GM08714 (cell line): ENCODE data around the gene PIP5KL1.

Experiments
- H3K4me3 ChIP-seq: fragments of 200-500 bp; sonication (Bioruptor generic); 2 replicates; pipeline ENCODE4 v1.5.1; 2014; ENCODE audit warnings: mild to moderate bottlenecking, low read length, inconsistent platforms
- ZNF274 ChIP-seq: IDR thresholded peaks from 2 replicates; pipeline ENCODE4 v1.6.1; 2012; ENCODE audit warnings: mild to moderate bottlenecking, low read depth, low read length

Gene PIP5KL1

DNA sequence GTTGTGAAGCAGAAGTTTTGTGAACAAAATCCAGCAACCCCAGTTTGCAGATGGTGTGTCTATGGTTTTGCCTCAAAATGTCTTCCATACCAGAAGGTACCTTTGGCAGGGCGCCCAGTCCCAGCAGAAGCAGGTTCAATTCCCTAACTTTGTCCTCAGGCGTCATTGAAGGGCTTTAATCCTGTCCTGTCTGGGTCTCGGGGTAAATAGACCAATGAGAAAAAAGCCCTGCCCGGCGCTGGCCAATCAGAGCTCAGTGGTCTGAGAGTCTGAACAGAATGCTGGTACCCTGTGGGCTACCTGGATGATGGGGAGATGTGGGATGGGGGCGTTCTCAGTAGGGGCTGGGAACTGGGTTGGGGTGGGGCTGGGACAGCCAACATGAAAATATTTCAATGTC, 7.5 kb downstream of the PIP5KL1 start:
- no peak overlapping the region for H3K4me3 ChIP-seq
- no peak for TF ChIP-seq ZNF274

DNA sequence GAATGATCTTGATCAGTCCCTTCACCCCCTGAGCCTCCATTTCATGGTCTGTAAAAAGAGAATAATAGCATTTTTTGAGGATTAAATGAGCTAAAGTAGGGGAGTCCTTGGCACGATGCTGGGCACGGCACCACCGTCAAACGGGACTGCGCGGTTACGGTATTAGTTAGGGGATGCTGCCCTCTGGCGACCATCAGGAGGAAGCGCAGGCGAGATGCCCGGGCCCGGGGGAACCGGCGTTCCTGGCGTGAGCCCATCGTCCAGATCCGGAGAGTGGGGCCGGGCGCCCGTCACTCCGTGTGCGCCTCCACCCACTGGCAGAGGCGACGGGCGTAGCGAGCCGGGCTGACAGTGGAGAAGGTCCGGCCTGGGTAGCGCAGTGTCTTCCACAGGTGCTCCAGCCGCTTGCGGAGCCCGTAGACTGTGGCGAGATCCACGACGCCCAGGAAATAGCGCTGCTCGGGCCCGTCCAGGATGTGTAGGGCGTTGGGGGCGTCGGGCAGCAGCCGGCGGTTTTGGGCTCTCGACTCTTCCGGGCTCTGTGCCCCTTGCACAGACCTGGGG, 8.9 kb downstream of the PIP5KL1 start:
- H3K4me3 ChIP-seq = no peak overlapping the region

DNA sequence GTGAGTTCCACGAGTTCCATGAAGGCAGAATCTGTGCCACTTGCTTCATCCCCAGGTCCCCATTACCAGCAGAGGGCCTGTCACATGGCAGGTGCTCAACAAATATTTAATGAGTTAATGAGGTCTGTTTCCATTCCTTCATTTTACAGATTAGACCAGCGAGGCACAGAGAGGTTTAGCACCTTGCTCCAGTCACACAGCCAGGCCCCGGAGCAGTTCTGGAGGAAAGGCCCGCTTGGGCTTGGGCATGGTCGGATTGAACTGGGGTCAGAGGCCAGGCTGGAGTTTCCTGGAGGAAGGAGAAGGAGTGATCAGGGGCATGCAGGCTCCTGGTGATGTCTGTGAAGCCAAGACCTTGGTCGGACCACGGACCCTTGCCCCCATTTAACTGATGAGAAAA, 9.8 kb downstream of the PIP5KL1 start:
- H3K4me3 ChIP-seq = no peak overlapping the region

More for the DNA sequence above, 8.9 kb downstream of the PIP5KL1 start:
- TF ChIP-seq ZNF274 = no peak

DNA sequence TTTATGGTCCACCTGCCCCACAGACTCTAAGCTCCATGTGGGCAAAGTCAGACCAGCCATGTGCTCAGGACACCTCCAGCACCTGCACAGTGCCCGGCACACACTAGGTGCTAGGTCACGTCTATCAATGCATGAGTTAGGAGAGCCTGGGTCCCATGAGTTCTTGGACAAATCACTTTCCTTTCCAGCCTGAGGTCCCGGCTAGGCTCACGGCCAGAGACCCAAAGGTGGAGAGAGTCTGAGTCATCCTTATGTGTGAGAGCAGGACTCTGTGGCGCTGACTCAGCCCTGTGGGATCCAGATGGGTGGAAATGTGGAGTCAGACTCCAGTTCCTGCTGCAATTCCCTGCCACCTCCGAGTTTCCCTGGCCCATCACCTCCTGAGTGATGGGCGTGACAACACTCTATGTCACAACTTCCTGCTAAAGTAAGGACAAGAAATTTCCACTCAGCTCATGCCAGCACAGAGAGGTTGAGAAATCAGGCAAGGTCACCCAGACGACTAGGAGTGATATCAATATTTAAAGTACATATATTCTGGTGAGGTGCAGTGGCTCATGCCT, 11.2 kb downstream of the PIP5KL1 start:
- H3K4me3 ChIP-seq = no peak overlapping the region
- no peak for TF ChIP-seq ZNF274

More for the DNA sequence above, 9.8 kb downstream of the PIP5KL1 start:
- no peak for TF ChIP-seq ZNF274

DNA sequence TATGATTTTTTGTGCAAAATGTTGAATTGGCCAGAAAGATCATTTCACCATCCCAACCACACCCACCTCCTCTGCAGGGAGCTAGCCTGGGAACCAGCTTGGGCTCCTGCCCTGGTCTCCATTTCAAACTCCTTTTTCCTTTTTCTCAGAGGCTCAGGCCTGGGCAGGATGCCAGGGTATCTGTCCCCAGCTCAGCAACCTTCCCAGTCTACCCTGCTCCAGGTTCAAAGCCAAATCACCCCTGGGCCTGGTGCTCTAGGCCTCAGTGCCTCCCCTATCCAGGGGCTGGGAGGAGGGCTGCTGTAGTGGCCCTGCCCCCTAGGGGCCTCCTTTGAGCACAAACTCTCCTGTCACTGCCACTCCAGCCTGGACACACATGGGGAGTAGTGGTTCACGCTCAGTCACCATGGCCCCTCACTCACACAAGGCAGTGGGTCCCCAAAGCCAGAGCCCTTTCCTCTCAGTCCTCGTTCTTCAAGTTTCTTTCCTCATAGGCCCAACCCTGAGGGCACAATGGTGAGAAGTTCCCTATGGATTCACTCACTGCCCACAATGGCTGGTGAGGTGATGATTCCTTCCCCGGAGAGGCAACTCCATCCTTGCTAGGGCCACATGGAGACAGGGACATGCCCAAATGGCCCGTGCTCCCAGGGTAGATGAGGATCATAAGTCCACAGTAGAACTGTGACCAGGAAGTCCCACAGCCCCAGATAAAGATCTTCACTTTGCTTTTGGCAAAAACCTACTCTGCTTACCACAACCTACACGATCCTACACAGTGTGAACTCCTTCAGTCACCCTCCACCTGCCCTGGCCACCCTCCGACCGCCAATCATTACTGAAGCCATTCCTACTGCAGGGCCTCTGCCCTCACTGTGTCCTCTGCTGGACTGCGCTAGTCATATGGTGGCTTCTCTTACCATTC, 12.1 kb downstream of the PIP5KL1 start:
- no peak overlapping the region for H3K4me3 ChIP-seq
- TF ChIP-seq ZNF274 = no peak

DNA sequence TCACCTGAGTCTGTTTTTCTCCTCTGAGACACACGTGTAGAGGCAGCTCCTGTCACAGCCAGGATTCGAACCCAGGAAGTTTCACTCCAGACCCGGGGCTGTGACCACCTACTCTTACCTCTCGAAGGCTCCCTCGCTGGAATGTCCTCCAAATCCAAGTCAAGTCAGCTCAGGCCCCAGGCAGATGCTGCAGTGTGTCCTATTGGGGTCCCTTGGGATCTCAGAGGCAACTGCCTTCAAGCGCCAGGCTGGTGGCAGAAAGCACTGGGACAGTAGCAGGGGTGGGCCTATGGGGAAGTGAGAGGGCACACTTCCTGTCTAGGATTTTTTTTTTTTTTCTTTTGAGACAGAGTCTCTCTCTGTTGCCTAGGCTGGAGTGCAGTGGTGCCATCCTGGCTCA, 13.0 kb downstream of the PIP5KL1 start:
- peak overlapping the region; percentile 47; the same call in 1 of the 2 replicates for H3K4me3 ChIP-seq
- no peak for TF ChIP-seq ZNF274

DNA sequence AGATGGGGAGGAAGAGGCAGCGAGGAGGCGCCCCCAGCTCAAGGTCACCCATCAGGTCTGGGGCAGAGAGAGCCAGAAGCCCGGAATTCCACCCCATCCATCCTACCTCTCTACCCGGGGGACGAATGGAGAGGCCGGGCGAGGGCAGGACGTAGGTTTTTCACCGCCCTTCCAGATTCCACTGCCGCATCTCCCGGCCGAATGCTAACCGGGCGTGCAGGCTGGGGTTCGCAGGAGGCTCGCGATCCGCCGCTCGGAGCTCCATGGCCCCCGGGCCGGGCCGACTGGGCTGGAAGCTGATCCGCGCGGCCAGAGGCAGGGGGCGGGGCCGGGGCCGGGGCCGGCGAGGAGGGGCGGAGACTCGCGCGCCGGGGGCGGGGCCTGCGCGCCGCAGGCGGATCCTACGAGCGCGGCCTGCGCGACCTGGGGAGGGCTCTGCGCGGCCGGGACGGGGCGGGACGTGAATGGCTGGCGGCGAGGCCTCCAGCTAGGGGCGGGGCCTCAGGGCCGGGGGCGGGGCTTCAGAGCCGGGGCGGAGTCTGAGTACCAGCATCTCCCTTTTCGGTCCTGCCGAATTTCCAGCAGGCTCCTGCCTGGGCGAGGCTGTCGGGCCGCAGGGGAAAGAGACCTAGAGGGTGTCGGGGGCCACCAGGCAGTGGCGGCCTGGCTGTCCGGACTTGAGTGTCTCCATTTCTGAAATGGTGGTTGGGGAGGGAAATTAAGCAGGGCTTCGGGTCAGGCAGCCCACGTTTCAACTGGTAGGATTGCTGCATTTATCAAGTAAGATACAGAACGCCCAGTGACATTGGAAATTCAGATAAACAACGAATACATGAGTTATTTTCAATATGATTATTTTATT, 13.6 kb downstream of the PIP5KL1 start, which contains the start of gene ST6GALNAC4:
Gene ST6GALNAC4, minus strand, starts transcription at position 322 of the 862 bp plus-strand sequence. CDS start 622 bp downstream, outside the sequence.
- TF ChIP-seq ZNF274 = no peak
- peak within 1 kb of the TSS; percentile 77 for H3K4me3 ChIP-seq

DNA sequence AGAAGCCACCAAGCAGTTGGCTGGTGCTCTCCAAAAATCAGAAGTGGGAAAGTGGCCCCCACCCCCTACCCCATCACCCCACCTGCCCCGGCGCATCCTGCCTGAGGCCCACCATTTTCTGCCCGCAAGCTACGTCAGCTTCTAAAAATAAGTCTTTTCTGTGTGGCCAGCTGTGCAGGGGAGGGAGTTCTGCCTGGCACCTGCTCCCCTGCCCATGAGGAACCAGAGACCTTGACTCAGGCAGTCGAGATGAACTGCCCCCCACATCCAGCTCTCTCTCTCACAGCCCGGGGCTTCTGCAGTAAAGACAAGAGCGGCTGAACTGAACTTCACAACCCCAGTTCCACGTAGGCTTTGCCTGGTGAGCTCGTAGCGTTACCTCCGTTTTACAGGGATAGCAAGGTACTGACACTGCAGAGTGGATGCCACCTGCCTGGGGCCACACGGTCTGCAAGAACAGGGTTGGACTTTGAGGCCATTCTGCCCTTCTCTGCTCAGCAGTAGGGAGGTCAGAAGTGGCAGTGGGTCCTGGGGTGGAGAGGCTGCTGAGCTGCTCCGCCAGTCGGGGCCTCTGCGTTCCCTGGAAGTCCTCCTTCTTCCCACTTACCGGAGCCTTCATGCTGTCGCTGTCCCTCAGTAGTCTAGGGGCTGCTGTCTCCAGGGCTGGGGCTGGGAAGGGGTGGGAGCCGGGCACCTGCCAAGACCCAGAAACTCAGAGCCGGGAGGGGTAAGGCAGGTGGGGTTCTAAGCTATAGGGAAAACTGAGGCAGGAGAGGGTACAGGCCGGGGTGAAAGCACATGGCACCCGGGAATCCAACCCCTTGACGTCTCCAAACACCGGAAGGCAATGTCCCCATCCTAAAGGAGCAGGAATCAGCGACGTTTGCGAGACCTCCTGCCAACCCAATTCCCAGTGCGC, 14.5 kb downstream of the PIP5KL1 start:
- peak overlapping the region; percentile 77 for H3K4me3 ChIP-seq
- no peak for TF ChIP-seq ZNF274

DNA sequence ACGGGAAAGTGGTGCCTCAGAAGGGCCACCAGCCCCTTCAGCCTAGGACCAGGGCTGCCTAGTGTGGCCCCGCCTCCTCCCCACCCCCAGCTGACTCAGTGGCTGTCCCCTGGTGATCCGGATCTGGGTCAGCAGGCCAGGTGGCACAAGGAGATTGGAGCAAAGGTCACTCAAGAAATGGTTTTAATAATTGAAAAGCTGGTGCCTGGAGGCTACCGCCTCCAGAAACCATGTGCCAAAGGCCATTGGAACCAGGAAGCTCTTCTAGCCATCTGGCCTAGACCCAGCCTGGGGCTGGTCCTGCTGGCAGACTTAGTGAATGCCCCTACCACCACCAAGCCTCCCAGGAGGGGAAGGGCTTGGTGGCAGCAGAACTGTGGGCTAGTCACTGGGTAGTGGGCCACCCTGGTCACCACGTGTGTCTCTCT, 15.2 kb downstream of the PIP5KL1 start:
- TF ChIP-seq ZNF274 = no peak
- H3K4me3 ChIP-seq = peak overlapping the region; percentile 48; the same call in 1 of the 2 replicates

DNA sequence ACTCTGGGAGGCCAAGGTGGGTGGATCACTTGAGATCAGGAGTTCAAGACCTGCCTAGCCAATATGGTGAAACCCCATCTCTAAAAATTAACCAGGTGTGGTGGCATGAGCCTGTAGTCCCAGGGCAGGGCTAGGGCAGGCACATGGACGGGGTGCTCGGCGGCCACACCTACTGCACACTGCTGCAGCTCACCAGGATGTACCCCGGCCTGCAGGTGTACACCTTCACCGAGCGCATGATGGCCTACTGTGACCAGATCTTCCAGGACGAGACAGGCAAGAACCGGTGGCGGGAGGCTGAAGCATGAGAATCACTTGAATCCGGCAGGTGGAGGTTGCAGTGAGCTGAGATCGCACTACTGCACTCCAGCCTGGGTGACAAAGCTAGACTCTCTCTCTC, 16.9 kb downstream of the PIP5KL1 start:
- H3K4me3 ChIP-seq = no peak overlapping the region

DNA sequence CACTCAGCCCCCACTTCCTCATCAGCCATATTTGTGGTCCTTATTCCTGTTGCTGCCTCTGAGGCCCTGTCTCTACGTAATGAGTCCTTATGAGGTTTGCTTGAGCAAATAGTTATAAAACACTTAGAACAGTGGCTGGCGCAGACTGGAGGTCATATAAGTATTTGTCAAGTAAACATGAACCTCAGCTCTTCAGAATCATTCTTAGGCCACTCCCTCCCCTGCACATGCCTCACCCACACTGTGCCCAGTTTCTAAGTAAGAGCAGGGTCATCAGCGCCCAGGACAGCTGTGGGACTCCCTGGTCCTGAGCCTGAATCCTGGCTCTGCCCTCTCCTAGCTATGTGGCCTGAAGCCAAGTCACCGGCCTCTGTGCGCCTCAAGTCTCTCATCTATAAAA, 17.7 kb downstream of the PIP5KL1 start:
- TF ChIP-seq ZNF274 = no peak

More for the DNA sequence above, 16.9 kb downstream of the PIP5KL1 start:
- no peak for TF ChIP-seq ZNF274

DNA sequence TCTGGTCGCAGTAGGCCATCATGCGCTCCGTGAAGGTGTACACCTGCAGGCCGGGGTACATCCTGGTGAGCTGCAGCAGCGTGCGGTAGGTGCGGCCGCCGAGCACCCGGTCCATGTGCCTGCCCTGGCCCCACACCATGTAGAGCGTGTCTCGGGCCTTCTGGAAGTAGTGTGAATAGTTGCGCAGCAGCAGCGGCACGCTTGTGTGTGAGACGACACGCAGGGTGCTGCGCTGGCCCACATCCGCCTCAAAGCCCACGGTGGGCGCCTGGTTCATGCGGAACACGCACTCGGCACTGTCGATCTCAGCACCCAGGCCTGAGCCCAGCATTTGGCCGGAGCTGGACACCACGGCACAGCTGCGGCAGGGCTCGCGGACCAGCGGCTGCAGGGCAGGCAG, 18.3 kb downstream of the PIP5KL1 start:
- no peak for TF ChIP-seq ZNF274
- no peak overlapping the region for H3K4me3 ChIP-seq

More for the DNA sequence above, 17.7 kb downstream of the PIP5KL1 start:
- no peak overlapping the region for H3K4me3 ChIP-seq
